GM12891 (cell line): ENCODE results near the gene PCDHA1.

Experiments used
- PAX5 ChIP-seq: IDR thresholded peaks from 2 replicates; pipeline ENCODE4 v1.6.1; 2011; ENCODE audit warnings: low read length, moderate library complexity, mild to moderate bottlenecking; ENCODE audit not compliant: insufficient read depth, severe bottlenecking
- POLR2A ChIP-seq: IDR thresholded peaks from 2 replicates; pipeline ENCODE4 v1.6.1; 2011; ENCODE audit warnings: low read depth, low read length, control low read depth
- POLR2AphosphoS5 ChIP-seq: IDR thresholded peaks from 2 replicates; pipeline ENCODE4 v1.6.1; 2011; ENCODE audit warnings: low read depth, low read length, control low read depth
- POU2F2 ChIP-seq: IDR thresholded peaks from 2 replicates; pipeline ENCODE4 v1.6.1; 2011; ENCODE audit warnings: low read depth, mild to moderate bottlenecking, control low read depth, low read length, moderate library complexity
- SPI1 ChIP-seq: IDR thresholded peaks from 2 replicates; pipeline ENCODE4 v1.6.1; 2011; ENCODE audit warnings: low read depth, low read length, control low read depth
- TAF1 ChIP-seq: IDR thresholded peaks from 2 replicates; pipeline ENCODE4 v1.6.1; 2011; ENCODE audit warnings: low read depth, low read length, control low read depth

- TF ChIP-seq POLR2AphosphoS5 (no peak), POLR2A (no peak), PAX5 (no peak), TAF1 (no peak), SPI1 (no peak), POU2F2 (no peak)
Measured at GRCh38 chr5:140806834-140807775, 21.2 kb downstream of the PCDHA1 start, which contains the start of gene PCDHA4.
